ENCODE measurements around the gene NAXD. TPM values are rescaled to one million over a fixed set of nuclear protein-coding genes. Genes with fewer than 3 reads are reported as not detected.

NAXD gene
- total RNA-seq, 4 donors from 2014 or later = 29.5 to 45.3 (median 36.0) TPM

GRCh38 chr13:110576736-110577476 is 38.4 kb upstream of the NAXD start:
- H3K27me3 ChIP-seq = peaks cover 56% of the 10 kb centered on the region
- H3K9me3 ChIP-seq = no peaks in the 10 kb centered on the region
- H3K27ac ChIP-seq = no peak overlapping the region
- WGBS, 2 donors (ENCODE audit: low coverage in 1 of 2) = 74 to 80% methylated on average over 7 to 11 of the region's 11 CpGs
- ATAC-seq = no peak
- H3K4me3 ChIP-seq = no peak overlapping the region
- no peak for TF ChIP-seq CTCF (IDR thresholded peaks at IDR 0.05)
- no peak for TF ChIP-seq POLR2AphosphoS5 (IDR thresholded peaks at IDR 0.05)
- TF ChIP-seq POLR2A (IDR thresholded peaks at IDR 0.05) = no peak
- H3K36me3 ChIP-seq = no peaks in the 10 kb centered on the region
- H3K4me1 ChIP-seq = no peaks in the 10 kb centered on the region

GRCh38 chr13:110578363-110578762 is 37.0 kb upstream of the NAXD start:
- no peak for ATAC-seq
- 77 to 85% methylated on average over 7 to 9 of the region's 10 CpGs for WGBS, 2 donors (ENCODE audit: low coverage in 1 of 2)
- Histone ChIP-seq H3K4me1 (no peaks in the 10 kb centered on the region), H3K4me3 (no peak overlapping the region), H3K36me3 (no peaks in the 10 kb centered on the region), H3K27ac (no peak overlapping the region), H3K9me3 (no peaks in the 10 kb centered on the region), H3K27me3 (peaks cover 41% of the 10 kb centered on the region)
- TF ChIP-seq CTCF (IDR thresholded peaks at IDR 0.05) (no peak), POLR2A (IDR thresholded peaks at IDR 0.05) (no peak), POLR2AphosphoS5 (IDR thresholded peaks at IDR 0.05) (no peak), EP300 (IDR thresholded peaks at IDR 0.05) (no peak)

- WGBS, 2 donors (ENCODE audit: low coverage in 1 of 2) = 75% methylated on average over 2 of the region's 2 CpGs; no CpG with 5 or more reads in 1 of the 2 donors
- ATAC-seq = no peak
- H3K9me3 ChIP-seq = no peaks in the 10 kb centered on the region
- peaks cover 20% of the 10 kb centered on the region for H3K27me3 ChIP-seq
- TF ChIP-seq CTCF (IDR thresholded peaks at IDR 0.05) (no peak), POLR2A (IDR thresholded peaks at IDR 0.05) (no peak), POLR2AphosphoS5 (IDR thresholded peaks at IDR 0.05) (no peak), EP300 (IDR thresholded peaks at IDR 0.05) (no peak)
- no peak overlapping the region for H3K27ac ChIP-seq
- no peaks in the 10 kb centered on the region for H3K36me3 ChIP-seq
- no peaks in the 10 kb centered on the region for H3K4me1 ChIP-seq
- H3K4me3 ChIP-seq = no peak overlapping the region
These were observed 34.5 kb upstream of the NAXD start for GRCh38 chr13:110580800-110581199.

GRCh38 chr13:110581506-110582185 is 33.7 kb upstream of the NAXD start:
- 67 to 100% methylated on average over 2 to 5 of the region's 14 CpGs for WGBS, 2 donors (ENCODE audit: low coverage in 1 of 2)

More at GRCh38 chr13:110581506-110582185, 33.7 kb upstream of the NAXD start:
- Histone ChIP-seq H3K27me3 (peaks cover 13% of the 10 kb centered on the region), H3K4me1 (no peaks in the 10 kb centered on the region), H3K36me3 (no peaks in the 10 kb centered on the region), H3K27ac (no peak overlapping the region), H3K9me3 (no peaks in the 10 kb centered on the region), H3K4me3 (no peak overlapping the region)
- ATAC-seq = no peak
- TF ChIP-seq POLR2AphosphoS5 (IDR thresholded peaks at IDR 0.05) (no peak), POLR2A (IDR thresholded peaks at IDR 0.05) (no peak), CTCF (IDR thresholded peaks at IDR 0.05) (no peak), EP300 (IDR thresholded peaks at IDR 0.05) (no peak)

Measured in gastroesophageal sphincter (tissue), 4 donors.